OCI-LY1 (cell line): ENCODE measurements around the gene ELFN1.

Experiments
- H2AFZ ChIP-seq: fragments of 200-600 bp; sonication (generic), shearing (Covaris generic); 2 replicates; pipeline ENCODE4 v1.6.0; 2014; ENCODE audit warnings: antibody characterized with exemption, mild to moderate bottlenecking, low read length
- H3F3A ChIP-seq: fragments of 200-600 bp; sonication (generic), shearing (Covaris generic); 2 replicates; pipeline ENCODE4 v1.6.0; 2014; ENCODE audit warnings: mild to moderate bottlenecking, antibody characterized with exemption, low read length, moderate library complexity; ENCODE audit not compliant: insufficient read depth
- H3K27ac ChIP-seq: fragments of 200-600 bp; sonication (generic); 2 replicates; pipeline ENCODE4 v1.5.1; 2014; ENCODE audit warnings: low read length, mixed run types, mild to moderate bottlenecking, low read depth; ENCODE audit not compliant: poor library complexity, severe bottlenecking
- H3K27me3 ChIP-seq: fragments of 200-600 bp; sonication (generic); 2 replicates; pipeline ENCODE4 v1.6.0; 2014; ENCODE audit warnings: antibody characterized with exemption, mild to moderate bottlenecking, low read length, moderate library complexity; ENCODE audit not compliant: insufficient read depth
- H3K36me3 ChIP-seq: fragments of 200-600 bp; sonication (generic); 2 replicates; pipeline ENCODE4 v1.6.1; 2014; ENCODE audit warnings: mild to moderate bottlenecking, antibody characterized with exemption, low read length, moderate library complexity, mixed read lengths; ENCODE audit not compliant: insufficient read depth
- H3K4me1 ChIP-seq: fragments of 200-600 bp; sonication (generic); 2 replicates; pipeline ENCODE4 v1.5.1; 2014; ENCODE audit warnings: mild to moderate bottlenecking, low read length, moderate library complexity; ENCODE audit not compliant: insufficient read depth, severe bottlenecking
- H3K4me2 ChIP-seq: fragments of 200-600 bp; sonication (generic), shearing (Covaris generic); 2 replicates; pipeline ENCODE4 v1.6.1; 2014; ENCODE audit warnings: low read length
- H3K4me3 ChIP-seq: fragments of 200-600 bp; sonication (generic); 2 replicates; pipeline ENCODE4 v1.5.1; 2014; ENCODE audit warnings: low read length, low read depth, mild to moderate bottlenecking, mixed read lengths; ENCODE audit not compliant: poor library complexity, severe bottlenecking
- H3K79me2 ChIP-seq: fragments of 200-600 bp; shearing (Covaris generic); 2 replicates; pipeline ENCODE4 v1.6.1; 2016; ENCODE audit warnings: mixed run types, low read length, mixed read lengths; ENCODE audit not compliant: insufficient read depth
- H3K9ac ChIP-seq: fragments of 200-600 bp; sonication (generic), shearing (Covaris generic); 2 replicates; pipeline ENCODE4 v1.6.1; 2014; ENCODE audit warnings: mild to moderate bottlenecking, low read length, mixed read lengths
- H3K9me2 ChIP-seq: fragments of 200-600 bp; sonication (generic), shearing (Covaris generic); 2 replicates; pipeline ENCODE4 v1.6.1; 2014; ENCODE audit warnings: low read depth, mild to moderate bottlenecking, low read length, mixed read lengths
- H3K9me3 ChIP-seq: fragments of 200-600 bp; shearing (Covaris generic); 2 replicates; pipeline ENCODE4 v1.6.1; 2014; ENCODE audit warnings: low read length, mixed read lengths
- H4K20me1 ChIP-seq: fragments of 200-600 bp; sonication (generic), shearing (Covaris generic); 2 replicates; pipeline ENCODE4 v1.6.0; 2016; ENCODE audit warnings: mild to moderate bottlenecking, low read length; ENCODE audit not compliant: insufficient read depth
- EZH2 ChIP-seq: fragments of 200-600 bp; sonication (generic), shearing (Covaris generic); IDR thresholded peaks from 2 replicates; pipeline ENCODE4 v1.8.0; 2017; ENCODE audit warnings: borderline replicate concordance, mixed run types, mild to moderate bottlenecking, antibody characterized with exemption, low read length, moderate library complexity, mixed read lengths
- TF ChIP-seq, protein P1 (sequence below): fragments of 200-600 bp; sonication (generic), shearing (Covaris generic); IDR thresholded peaks from 2 replicates; pipeline ENCODE4 v1.5.1; 2017; ENCODE audit warnings: mild to moderate bottlenecking, antibody characterized with exemption, low read length, moderate library complexity, mixed read lengths

The ELFN1 gene

GRCh38 chr7:1644341-1645070, 25.6 kb upstream of the ELFN1 start:
- H3K9me3 ChIP-seq, result no peaks in the 10 kb centered on the region
- H3F3A ChIP-seq, result no peaks in the 10 kb centered on the region
- H3K4me3 ChIP-seq, result no peak overlapping the region
- H4K20me1 ChIP-seq, result no peaks in the 10 kb centered on the region
- no peak for TF ChIP-seq EZH2
- TF ChIP-seq, protein P1, sequence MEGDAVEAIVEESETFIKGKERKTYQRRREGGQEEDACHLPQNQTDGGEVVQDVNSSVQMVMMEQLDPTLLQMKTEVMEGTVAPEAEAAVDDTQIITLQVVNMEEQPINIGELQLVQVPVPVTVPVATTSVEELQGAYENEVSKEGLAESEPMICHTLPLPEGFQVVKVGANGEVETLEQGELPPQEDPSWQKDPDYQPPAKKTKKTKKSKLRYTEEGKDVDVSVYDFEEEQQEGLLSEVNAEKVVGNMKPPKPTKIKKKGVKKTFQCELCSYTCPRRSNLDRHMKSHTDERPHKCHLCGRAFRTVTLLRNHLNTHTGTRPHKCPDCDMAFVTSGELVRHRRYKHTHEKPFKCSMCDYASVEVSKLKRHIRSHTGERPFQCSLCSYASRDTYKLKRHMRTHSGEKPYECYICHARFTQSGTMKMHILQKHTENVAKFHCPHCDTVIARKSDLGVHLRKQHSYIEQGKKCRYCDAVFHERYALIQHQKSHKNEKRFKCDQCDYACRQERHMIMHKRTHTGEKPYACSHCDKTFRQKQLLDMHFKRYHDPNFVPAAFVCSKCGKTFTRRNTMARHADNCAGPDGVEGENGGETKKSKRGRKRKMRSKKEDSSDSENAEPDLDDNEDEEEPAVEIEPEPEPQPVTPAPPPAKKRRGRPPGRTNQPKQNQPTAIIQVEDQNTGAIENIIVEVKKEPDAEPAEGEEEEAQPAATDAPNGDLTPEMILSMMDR, result no peak
- no peaks in the 10 kb centered on the region; the same call in 1 of the 2 replicates for H3K27me3 ChIP-seq
- H2AFZ ChIP-seq, result no peak overlapping the region
- no peaks in the 10 kb centered on the region for H3K79me2 ChIP-seq
- no peaks in the 10 kb centered on the region for H3K9me2 ChIP-seq
- no peak overlapping the region for H3K9ac ChIP-seq
- no peaks in the 10 kb centered on the region for H3K4me1 ChIP-seq
- no peak overlapping the region for H3K4me2 ChIP-seq
- H3K27ac ChIP-seq, result no peak overlapping the region
- H3K36me3 ChIP-seq, result no peaks in the 10 kb centered on the region

- no peak overlapping the region for H3K27ac ChIP-seq
- TF ChIP-seq, protein P1, result no peak
- TF ChIP-seq EZH2, result no peak
- no peaks in the 10 kb centered on the region for H3F3A ChIP-seq
- no peaks in the 10 kb centered on the region for H3K9me2 ChIP-seq
- H3K9me3 ChIP-seq, result no peaks in the 10 kb centered on the region
- H4K20me1 ChIP-seq, result no peaks in the 10 kb centered on the region
- H3K4me2 ChIP-seq, result no peak overlapping the region
- H3K36me3 ChIP-seq, result no peaks in the 10 kb centered on the region
- H3K9ac ChIP-seq, result no peak overlapping the region
- no peak overlapping the region for H2AFZ ChIP-seq
- H3K4me1 ChIP-seq, result no peaks in the 10 kb centered on the region
- no peak overlapping the region for H3K4me3 ChIP-seq
- H3K27me3 ChIP-seq, result no peaks in the 10 kb centered on the region; the same call in 1 of the 2 replicates
- H3K79me2 ChIP-seq, result no peaks in the 10 kb centered on the region
Observed at GRCh38 chr7:1645071-1645409, 25.0 kb upstream of the ELFN1 start.

DNA sequence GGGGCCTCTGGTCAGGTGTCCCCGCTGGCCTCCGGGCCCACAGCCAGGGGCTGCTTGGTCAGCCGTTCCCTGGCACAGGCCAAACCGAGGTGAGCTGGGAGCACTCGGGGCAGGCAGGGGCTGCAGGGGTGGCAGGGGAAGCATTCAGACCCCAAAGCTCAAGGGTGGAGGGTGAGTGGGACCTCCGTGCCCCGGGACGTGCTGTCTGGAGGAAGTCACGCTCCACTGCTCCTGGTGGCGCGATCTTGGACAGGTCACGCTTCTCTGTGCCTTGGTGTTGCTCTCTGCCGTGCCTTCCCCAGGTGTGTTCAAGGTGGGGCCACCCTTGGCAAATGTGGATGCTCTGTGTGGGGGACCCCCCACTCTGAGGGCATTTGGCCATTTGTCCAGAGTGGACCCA, 24.6 kb upstream of the ELFN1 start:
- Histone ChIP-seq H3K4me3 (no peak overlapping the region), H3K27ac (no peak overlapping the region), H3F3A (no peaks in the 10 kb centered on the region), H3K79me2 (no peaks in the 10 kb centered on the region), H3K4me1 (no peaks in the 10 kb centered on the region), H3K9me2 (no peaks in the 10 kb centered on the region), H3K36me3 (no peaks in the 10 kb centered on the region), H3K27me3 (no peaks in the 10 kb centered on the region; the same call in 1 of the 2 replicates), H3K9me3 (no peaks in the 10 kb centered on the region), H2AFZ (no peak overlapping the region), H4K20me1 (no peaks in the 10 kb centered on the region), H3K9ac (no peak overlapping the region), H3K4me2 (no peak overlapping the region)
- TF ChIP-seq, protein P1, result no peak
- TF ChIP-seq EZH2, result no peak
